ENCODE measurements around the gene KRT17.

DNA sequence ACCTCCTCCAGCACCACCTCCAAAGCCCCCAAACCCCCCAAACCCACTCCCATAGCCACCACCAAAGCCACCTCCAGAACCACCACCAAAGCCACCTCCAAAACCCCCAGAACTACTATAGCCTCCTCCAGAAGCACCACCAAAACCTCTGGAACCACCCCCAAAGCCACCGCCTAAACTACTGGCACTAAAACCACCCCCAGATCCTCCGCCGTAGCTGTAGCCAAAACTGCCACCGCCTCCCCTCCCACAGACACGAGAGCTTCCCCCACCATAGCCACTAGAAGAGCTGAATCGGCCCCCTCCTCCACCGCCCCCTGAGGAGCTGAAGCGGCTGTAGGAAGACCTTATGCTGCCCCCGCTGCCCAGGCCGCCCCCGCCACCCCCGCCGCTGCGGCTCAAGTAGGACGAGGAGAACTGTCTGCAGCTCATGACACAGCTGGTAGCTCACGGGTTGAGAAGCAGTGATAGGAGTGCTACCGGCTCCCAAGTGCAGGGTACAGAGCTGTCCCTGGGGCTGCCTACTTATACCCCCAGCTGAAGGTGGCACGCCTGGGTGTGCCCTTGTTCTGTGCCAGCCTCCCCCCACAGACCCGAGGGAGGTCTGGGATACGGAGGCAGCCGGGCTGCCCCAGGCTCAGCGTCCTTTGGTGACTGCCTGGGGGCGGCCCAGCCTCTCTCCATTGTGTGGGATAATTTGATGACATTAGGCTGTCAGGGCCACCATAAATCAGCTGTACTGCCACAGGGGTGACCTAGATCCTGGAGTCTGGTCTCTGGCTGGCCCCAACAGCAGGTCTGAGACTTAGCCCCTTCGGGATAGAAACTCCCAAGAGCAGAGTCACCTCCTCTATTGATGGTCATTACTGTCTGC lies 52.6 kb downstream of the KRT17 start, which contains the start of gene KRT9:
- TF ChIP-seq CTCF (IDR thresholded peaks at IDR 0.05) (no peak), POLR2A (IDR thresholded peaks at IDR 0.05) (no peak)

Measured in lower leg skin (tissue), 3 donors.